Colonic mucosa (tissue), 4 donors: Measurements from ENCODE around the gene GAS7. TPM values are rescaled to one million over a fixed set of nuclear protein-coding genes. Genes with fewer than 3 reads are reported as not detected.

Experiments used
- DNase-seq: peaks from one replicate; pipeline ENCODE4 v3.0.0-alpha.2; 2020
- H3K27ac ChIP-seq: fragments of 200-600 bp; one replicate; pipeline ENCODE4 v1.8.0; 2021
- H3K27me3 ChIP-seq: fragments of 200-600 bp; one replicate; pipeline ENCODE4 v1.8.0; 2021
- H3K36me3 ChIP-seq: fragments of 200-600 bp; one replicate; pipeline ENCODE4 v1.8.0; 2021
- H3K4me1 ChIP-seq: fragments of 200-600 bp; one replicate; pipeline ENCODE4 v1.8.0; 2021; ENCODE audit warnings: mild to moderate bottlenecking
- H3K4me3 ChIP-seq: fragments of 200-600 bp; one replicate; pipeline ENCODE4 v1.8.0; 2021
- H3K9ac ChIP-seq, 2 donors: one replicate each; pipeline ENCODE4 v1.7.0; 2013; ENCODE audit warnings: control low read depth in 2 of 2, low read depth in 2 of 2, low read length in 2 of 2
- H3K9me3 ChIP-seq: fragments of 200-600 bp; one replicate; pipeline ENCODE4 v1.8.0; 2021
- intact Hi-C: fragments of 100-400 bp; cut with DNase I; formaldehyde crosslinking; loops from one replicate; pipeline ENCODE4 v1.14.1; 2022
- total RNA-seq, 2 donors: library from RNA; stranded (reverse); fragmentation: NEBNext Ultra II Directional in 1 of 2; extraction: Animal tissue kit (Norgen Biotek cat#: 25700) in 1 of 2; gene quantifications; one replicate each; pipeline ENCODE4 v1.2.1, GENCODE V29; 2021
- TF ChIP-seq, protein P1 (sequence below): fragments of 200-600 bp; IDR thresholded peaks from one replicate; pipeline ENCODE4 v1.8.0; 2022; ENCODE audit warnings: antibody characterized with exemption, mild to moderate bottlenecking
- donor health status: healthy.
- donor health status: DM: no; HTN: no; CAD: no.
- donor health status: DM: no; HTN: no; CAD: no.

GAS7 gene
- total RNA-seq, 2 donors from 2014 or later = 4.7 to 17.0 TPM

DNA sequence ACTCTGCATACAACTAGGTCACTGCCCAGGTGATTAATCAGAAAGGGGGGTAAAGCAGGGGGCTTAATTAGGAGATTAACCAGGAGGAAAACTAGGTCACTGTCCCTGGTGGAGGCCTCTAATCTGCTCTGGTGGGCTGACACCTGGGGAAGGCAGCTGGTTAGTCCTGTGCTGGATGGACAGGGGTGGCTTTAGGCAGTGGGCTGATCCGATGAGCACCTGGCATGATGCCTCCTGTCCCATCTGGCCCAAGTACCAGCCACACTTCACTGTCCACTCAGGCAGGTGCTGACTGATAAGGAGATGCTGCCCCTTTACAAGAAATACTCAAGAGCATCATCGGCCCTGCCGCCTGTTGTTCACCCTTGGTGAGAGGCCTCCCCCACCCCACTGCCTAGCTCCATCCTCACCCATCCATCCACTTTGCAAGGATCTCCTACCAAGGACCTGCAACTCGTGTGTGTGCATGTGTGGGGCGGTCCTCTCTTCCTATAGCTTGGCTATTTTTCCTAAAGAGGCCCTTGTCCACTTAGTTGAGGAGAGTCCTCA lies 279.5 kb downstream of the GAS7 start:
- Histone ChIP-seq H3K4me1 (no peaks in the 10 kb centered on the region), H3K27me3 (no peaks in the 10 kb centered on the region), H3K36me3 (no peaks in the 10 kb centered on the region), H3K9ac (no peak overlapping the region), H3K4me3 (no peak overlapping the region), H3K27ac (no peak overlapping the region), H3K9me3 (no peaks in the 10 kb centered on the region)
- TF ChIP-seq, protein P1, sequence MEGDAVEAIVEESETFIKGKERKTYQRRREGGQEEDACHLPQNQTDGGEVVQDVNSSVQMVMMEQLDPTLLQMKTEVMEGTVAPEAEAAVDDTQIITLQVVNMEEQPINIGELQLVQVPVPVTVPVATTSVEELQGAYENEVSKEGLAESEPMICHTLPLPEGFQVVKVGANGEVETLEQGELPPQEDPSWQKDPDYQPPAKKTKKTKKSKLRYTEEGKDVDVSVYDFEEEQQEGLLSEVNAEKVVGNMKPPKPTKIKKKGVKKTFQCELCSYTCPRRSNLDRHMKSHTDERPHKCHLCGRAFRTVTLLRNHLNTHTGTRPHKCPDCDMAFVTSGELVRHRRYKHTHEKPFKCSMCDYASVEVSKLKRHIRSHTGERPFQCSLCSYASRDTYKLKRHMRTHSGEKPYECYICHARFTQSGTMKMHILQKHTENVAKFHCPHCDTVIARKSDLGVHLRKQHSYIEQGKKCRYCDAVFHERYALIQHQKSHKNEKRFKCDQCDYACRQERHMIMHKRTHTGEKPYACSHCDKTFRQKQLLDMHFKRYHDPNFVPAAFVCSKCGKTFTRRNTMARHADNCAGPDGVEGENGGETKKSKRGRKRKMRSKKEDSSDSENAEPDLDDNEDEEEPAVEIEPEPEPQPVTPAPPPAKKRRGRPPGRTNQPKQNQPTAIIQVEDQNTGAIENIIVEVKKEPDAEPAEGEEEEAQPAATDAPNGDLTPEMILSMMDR = no peak
- intact Hi-C loops = no loop called here
- no peak for DNase-seq

DNA sequence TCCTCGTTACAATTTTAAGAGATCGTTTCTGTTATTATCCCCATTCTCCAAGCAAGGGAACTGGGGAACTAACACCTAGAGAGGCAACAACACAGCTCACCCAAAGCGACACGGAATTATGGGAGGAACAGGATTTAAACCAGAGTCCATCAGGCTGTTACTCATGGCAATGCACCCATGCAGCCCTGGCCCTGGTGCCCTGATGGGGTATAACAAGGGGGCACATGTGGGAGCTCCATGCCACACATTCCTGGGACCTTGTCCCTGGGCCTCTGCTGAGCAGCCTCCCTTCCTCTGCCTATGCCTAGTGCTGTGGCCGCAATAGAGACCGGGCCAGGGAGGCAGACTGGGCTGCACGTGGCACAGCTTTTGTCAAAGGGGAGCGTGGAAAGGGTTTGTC lies 280.1 kb downstream of the GAS7 start:
- Histone ChIP-seq H3K4me3 (no peak overlapping the region), H3K9ac (no peak overlapping the region), H3K27me3 (no peaks in the 10 kb centered on the region), H3K36me3 (no peaks in the 10 kb centered on the region), H3K9me3 (no peaks in the 10 kb centered on the region), H3K4me1 (no peaks in the 10 kb centered on the region), H3K27ac (no peak overlapping the region)
- intact Hi-C loops = no loop called here
- TF ChIP-seq, protein P1 = no peak
- DNase-seq = no peak

DNA sequence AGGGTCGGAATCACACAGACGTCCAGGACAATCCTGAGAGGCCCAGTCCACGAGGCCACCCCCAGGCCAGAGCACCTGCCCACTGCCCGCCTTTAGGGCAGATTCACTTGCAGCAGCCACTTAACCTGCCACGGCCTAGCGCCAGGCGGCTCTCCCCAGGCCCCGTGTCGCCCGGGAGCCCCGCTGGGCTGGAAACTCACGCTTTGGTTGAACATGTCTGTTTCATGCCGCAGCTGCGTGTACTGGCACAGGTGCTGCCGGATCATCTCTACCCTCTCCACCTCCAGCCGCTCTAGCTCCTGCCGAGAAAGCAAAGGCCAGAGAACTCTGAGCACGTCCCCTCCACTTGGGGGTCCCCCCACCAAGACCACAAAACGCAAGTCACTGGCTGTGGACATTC lies 280.6 kb downstream of the GAS7 start:
- no peak overlapping the region for H3K9ac ChIP-seq
- TF ChIP-seq, protein P1 = no peak
- no peak for DNase-seq
- H3K9me3 ChIP-seq = no peaks in the 10 kb centered on the region
- intact Hi-C loops = no loop called here
- H3K4me3 ChIP-seq = no peak overlapping the region
- no peaks in the 10 kb centered on the region for H3K4me1 ChIP-seq
- no peaks in the 10 kb centered on the region for H3K36me3 ChIP-seq
- no peaks in the 10 kb centered on the region for H3K27me3 ChIP-seq
- no peak overlapping the region for H3K27ac ChIP-seq

GRCh38 chr17:9917131-9917530 lies 281.3 kb downstream of the GAS7 start:
- intact Hi-C loops = no loop called here
- TF ChIP-seq, protein P1 = no peak
- H3K27ac ChIP-seq = no peak overlapping the region
- H3K36me3 ChIP-seq = no peaks in the 10 kb centered on the region
- H3K4me1 ChIP-seq = no peaks in the 10 kb centered on the region
- DNase-seq = no peak
- H3K4me3 ChIP-seq = no peak overlapping the region
- H3K9ac ChIP-seq = no peak overlapping the region
- H3K9me3 ChIP-seq = no peaks in the 10 kb centered on the region
- H3K27me3 ChIP-seq = no peaks in the 10 kb centered on the region

GRCh38 chr17:9916108-9916507 lies 282.3 kb downstream of the GAS7 start:
- TF ChIP-seq, protein P1 = no peak
- no peak for DNase-seq
- intact Hi-C loops = no loop called here

More at GRCh38 chr17:9916108-9916507, 282.3 kb downstream of the GAS7 start:
- Histone ChIP-seq H3K27me3 (no peaks in the 10 kb centered on the region), H3K4me1 (no peaks in the 10 kb centered on the region), H3K9me3 (no peaks in the 10 kb centered on the region), H3K9ac (no peak overlapping the region), H3K27ac (no peak overlapping the region), H3K36me3 (no peaks in the 10 kb centered on the region), H3K4me3 (no peak overlapping the region)
